Measurements from ENCODE around the gene ATG12. TPM values are rescaled to one million over a fixed set of nuclear protein-coding genes. Genes with fewer than 3 reads are reported as not detected.

ATG12 gene
- total and polyA plus RNA-seq, 2 of the 13 experiments (the other 11 are each of a cell fraction or from before 2014, with no cell fraction given): 46.4 to 58.1 TPM

DNA sequence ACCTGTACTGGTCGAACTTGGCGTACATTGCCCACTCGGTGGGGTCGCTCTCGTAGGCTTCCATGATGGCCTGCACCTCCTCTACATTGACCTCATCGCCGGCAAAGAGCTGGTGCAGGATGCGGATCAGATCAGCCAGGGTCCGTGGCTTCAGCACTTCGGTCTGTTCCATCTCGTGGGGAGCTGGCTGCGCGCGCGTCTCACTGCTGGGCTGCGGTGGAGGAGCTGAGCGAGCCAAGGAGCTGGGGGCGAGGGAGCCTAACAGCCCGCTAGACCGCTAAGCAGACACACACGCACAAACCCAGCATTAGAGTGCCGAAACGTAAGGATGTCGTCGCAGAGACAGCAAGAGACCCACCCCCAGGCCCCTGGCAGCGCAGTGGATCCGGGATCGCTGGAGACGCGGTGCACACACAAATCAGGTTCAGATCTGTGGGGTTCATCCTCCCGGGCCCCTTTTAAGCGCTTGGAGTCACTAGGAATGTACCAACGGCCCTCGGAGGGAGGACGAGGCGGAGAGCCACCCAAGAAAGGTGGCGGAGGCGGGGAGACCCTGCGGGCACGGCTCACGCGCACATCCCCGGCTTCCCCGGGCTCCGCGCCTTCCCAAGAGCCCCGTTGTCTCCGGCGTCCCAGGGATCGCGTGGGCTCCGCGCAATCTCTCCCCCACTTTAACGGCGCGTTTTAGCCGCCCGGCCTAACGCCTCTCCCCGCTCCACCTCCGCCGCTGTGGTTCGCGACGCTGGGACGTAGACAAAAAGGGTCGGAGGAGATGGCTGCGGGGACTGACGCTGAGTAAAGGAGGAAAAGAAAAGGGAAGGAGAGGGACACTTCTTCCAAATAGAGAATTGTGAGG, 24.9 kb downstream of the ATG12 start, which contains the start of gene CDO1 (continued):
- TF ChIP-seq, protein P1, sequence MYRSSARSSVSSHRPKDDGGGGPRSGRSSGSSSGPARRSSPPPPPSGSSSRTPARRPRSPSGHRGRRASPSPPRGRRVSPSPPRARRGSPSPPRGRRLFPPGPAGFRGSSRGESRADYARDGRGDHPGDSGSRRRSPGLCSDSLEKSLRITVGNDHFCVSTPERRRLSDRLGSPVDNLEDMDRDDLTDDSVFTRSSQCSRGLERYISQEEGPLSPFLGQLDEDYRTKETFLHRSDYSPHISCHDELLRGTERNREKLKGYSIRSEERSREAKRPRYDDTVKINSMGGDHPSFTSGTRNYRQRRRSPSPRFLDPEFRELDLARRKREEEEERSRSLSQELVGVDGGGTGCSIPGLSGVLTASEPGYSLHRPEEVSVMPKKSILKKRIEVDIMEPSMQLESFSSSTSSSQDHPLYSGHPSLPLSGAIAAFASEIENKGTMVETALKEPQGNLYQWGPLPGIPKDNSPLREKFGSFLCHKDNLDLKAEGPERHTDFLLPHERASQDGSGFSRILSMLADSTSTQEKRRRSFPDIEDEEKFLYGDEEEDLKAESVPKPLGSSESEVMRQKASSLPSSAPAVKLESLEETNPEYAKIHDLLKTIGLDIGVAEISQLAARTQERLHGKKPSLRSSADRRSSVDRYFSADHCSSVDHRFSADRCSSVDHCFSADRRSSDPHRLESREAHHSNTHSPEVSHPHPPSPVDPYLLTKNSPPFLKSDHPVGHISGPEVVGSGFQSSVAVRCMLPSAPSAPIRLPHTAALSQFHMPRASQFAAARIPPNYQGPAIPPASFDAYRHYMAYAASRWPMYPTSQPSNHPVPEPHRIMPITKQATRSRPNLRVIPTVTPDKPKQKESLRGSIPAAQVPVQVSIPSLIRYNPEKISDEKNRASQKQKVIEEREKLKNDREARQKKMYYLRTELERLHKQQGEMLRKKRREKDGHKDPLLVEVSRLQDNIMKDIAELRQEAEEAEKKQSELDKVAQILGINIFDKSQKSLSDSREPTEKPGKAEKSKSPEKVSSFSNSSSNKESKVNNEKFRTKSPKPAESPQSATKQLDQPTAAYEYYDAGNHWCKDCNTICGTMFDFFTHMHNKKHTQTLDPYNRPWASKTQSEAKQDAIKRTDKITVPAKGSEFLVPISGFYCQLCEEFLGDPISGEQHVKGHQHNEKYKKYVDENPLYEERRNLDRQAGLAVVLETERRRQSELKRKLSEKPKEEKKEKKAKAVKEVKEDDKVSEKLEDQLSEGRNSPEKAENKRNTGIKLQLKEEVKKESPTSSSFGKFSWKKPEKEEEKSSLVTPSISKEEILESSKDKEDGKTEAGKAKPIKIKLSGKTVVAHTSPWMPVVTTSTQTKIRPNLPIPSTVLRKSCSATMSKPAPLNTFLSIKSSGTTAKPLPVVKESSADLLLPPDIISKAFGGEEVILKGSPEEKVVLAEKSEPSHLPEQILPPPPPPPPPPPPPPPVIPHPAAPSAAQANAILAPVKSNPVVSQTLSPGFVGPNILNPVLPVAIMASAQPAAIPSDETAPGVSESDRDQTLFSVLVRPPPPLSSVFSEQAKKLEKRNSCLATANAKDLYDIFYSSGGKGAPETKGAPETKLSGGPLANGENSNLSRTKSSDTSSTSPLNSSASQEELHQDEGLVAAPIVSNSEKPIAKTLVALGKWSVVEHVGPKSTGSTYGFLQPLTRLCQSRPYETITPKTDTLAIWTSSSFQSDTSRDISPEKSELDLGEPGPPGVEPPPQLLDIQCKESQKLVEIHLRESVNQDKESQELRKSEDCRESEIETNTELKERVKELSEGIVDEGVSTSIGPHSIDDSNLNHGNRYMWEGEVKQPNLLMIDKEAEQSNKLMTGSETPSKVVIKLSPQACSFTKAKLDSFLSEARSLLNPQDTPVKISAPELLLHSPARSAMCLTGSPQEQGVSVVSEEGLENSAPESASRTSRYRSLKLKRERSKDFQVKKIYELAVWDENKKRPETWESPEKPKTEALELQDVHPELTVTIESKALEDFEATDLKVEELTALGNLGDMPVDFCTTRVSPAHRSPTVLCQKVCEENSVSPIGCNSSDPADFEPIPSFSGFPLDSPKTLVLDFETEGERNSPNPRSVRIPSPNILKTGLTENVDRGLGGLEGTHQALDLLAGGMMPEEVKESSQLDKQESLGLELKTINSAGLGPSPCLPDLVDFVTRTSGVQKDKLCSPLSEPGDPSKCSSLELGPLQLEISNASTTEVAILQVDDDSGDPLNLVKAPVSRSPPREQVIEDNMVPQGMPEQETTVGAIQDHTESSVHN (CRISPR knock-in tag; IDR thresholded peaks at IDR 0.05): no peak
- TF ChIP-seq, protein P2, sequence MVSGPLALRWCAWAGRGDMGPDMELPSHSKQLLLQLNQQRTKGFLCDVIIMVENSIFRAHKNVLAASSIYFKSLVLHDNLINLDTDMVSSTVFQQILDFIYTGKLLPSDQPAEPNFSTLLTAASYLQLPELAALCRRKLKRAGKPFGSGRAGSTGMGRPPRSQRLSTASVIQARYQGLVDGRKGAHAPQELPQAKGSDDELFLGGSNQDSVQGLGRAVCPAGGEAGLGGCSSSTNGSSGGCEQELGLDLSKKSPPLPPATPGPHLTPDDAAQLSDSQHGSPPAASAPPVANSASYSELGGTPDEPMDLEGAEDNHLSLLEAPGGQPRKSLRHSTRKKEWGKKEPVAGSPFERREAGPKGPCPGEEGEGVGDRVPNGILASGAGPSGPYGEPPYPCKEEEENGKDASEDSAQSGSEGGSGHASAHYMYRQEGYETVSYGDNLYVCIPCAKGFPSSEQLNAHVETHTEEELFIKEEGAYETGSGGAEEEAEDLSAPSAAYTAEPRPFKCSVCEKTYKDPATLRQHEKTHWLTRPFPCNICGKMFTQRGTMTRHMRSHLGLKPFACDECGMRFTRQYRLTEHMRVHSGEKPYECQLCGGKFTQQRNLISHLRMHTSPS (CRISPR knock-in tag; IDR thresholded peaks at IDR 0.05; ENCODE audit: low read depth): no peak
- TF ChIP-seq POLR2A (IDR thresholded peaks at IDR 0.05; ENCODE audit: insufficient read depth in 1 of 2, low read depth in 2 of 2, low read length in 2 of 2) (peak; percentile 81 to 94), HNF4G (IDR thresholded peaks at IDR 0.05; ENCODE audit: borderline replicate concordance, low read depth, low read length) (no peak), HNF4G (CRISPR knock-in tag; IDR thresholded peaks at IDR 0.05; ENCODE audit: borderline replicate concordance, low read depth) (no peak), HNRNPLL (IDR thresholded peaks at IDR 0.05; ENCODE audit: low read depth, low read length, poor library complexity, severe bottlenecking) (peak; percentile 73), KDM4B (CRISPR knock-in tag; IDR thresholded peaks at IDR 0.05) (no peak), ZNF780A (CRISPR knock-in tag; IDR thresholded peaks at IDR 0.05) (no peak)
- TF ChIP-seq, protein P3, sequence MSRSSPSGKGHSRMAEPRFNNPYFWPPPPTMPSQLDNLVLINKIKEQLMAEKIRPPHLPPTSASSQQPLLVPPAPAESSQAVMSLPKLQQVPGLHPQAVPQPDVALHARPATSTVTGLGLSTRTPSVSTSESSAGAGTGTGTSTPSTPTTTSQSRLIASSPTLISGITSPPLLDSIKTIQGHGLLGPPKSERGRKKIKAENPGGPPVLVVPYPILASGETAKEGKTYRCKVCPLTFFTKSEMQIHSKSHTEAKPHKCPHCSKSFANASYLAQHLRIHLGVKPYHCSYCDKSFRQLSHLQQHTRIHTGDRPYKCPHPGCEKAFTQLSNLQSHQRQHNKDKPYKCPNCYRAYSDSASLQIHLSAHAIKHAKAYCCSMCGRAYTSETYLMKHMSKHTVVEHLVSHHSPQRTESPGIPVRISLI (CRISPR knock-in tag; IDR thresholded peaks at IDR 0.05; ENCODE audit: borderline replicate concordance): no peak
- TF ChIP-seq, protein P4, sequence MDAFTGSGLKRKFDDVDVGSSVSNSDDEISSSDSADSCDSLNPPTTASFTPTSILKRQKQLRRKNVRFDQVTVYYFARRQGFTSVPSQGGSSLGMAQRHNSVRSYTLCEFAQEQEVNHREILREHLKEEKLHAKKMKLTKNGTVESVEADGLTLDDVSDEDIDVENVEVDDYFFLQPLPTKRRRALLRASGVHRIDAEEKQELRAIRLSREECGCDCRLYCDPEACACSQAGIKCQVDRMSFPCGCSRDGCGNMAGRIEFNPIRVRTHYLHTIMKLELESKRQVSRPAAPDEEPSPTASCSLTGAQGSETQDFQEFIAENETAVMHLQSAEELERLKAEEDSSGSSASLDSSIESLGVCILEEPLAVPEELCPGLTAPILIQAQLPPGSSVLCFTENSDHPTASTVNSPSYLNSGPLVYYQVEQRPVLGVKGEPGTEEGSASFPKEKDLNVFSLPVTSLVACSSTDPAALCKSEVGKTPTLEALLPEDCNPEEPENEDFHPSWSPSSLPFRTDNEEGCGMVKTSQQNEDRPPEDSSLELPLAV (CRISPR knock-in tag; conservative IDR thresholded peaks at IDR 0.05; ENCODE audit: low read depth): no peak
- TF ChIP-seq, protein P5, sequence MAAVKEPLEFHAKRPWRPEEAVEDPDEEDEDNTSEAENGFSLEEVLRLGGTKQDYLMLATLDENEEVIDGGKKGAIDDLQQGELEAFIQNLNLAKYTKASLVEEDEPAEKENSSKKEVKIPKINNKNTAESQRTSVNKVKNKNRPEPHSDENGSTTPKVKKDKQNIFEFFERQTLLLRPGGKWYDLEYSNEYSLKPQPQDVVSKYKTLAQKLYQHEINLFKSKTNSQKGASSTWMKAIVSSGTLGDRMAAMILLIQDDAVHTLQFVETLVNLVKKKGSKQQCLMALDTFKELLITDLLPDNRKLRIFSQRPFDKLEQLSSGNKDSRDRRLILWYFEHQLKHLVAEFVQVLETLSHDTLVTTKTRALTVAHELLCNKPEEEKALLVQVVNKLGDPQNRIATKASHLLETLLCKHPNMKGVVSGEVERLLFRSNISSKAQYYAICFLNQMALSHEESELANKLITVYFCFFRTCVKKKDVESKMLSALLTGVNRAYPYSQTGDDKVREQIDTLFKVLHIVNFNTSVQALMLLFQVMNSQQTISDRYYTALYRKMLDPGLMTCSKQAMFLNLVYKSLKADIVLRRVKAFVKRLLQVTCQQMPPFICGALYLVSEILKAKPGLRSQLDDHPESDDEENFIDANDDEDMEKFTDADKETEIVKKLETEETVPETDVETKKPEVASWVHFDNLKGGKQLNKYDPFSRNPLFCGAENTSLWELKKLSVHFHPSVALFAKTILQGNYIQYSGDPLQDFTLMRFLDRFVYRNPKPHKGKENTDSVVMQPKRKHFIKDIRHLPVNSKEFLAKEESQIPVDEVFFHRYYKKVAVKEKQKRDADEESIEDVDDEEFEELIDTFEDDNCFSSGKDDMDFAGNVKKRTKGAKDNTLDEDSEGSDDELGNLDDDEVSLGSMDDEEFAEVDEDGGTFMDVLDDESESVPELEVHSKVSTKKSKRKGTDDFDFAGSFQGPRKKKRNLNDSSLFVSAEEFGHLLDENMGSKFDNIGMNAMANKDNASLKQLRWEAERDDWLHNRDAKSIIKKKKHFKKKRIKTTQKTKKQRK (IDR thresholded peaks at IDR 0.05; ENCODE audit: low read length): no peak

All from HepG2 (cell line).